ENCODE results near the gene HLA-DOB.
A peak's percentile ranks its signal among the peaks of the same experiment; 100 is the strongest.

Gene HLA-DOB

DNA sequence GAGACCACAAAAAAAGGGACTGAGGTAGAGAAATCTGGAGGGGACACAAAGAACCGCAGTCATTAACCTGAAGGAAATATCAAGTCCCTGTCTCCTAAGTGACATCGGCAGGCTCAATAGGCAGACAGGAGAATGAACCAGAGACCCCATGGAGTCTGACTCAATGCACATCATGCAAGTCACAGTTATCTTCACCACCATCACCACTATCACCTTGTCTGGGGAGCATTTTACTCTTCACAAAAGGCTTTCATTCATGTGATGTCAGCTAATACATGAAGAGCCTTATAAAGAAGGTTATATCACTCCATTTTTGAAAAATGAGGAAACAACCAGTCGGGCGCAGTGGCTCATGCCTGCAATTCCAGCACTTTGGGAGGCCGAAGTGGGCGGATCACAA lies 32.3 kb upstream of the HLA-DOB start:
- DNase-seq = no peak
- Histone ChIP-seq H3K4ac (ENCODE audit: low read depth, low read length) (no peak overlapping the region), H2BK12ac (ENCODE audit: low read length) (no peak overlapping the region), H3K14ac (ENCODE audit: low read length) (no peak overlapping the region), H3K9me3 (ENCODE audit: insufficient read depth, low read depth, low read length) (peaks cover 3% of the 10 kb centered on the region), H2AK5ac (ENCODE audit: low read length) (no peak overlapping the region), H3K4me2 (ENCODE audit: low read length) (no peak overlapping the region), H4K8ac (ENCODE audit: low read depth, low read length) (no peak overlapping the region), H3K27ac (ENCODE audit: low read depth, low read length) (no peak overlapping the region), H3K4me1 (ENCODE audit: control insufficient read depth in 1 of 2, insufficient read depth in 2 of 2, low read length in 2 of 2) (peaks cover 17 to 22% of the 10 kb centered on the region in 2 experiments), H3K79me2 (ENCODE audit: control insufficient read depth, insufficient read depth, low read length, poor library complexity) (no peaks in the 10 kb centered on the region), H3K36me3 (ENCODE audit: control insufficient read depth in 1 of 2, insufficient read depth in 2 of 2, low read length in 2 of 2) (no peaks in the 10 kb centered on the region), H3K9ac (ENCODE audit: low read length) (no peak overlapping the region), H4K12ac (ENCODE audit: low read depth, low read length) (no peak overlapping the region), H3K23ac (ENCODE audit: low read length) (no peak overlapping the region), H2BK5ac (ENCODE audit: low read depth, low read length, poor library complexity) (no peak overlapping the region), H3K27me3 (ENCODE audit: insufficient read depth, low read length) (peaks cover 26% of the 10 kb centered on the region), H3K4me3 (ENCODE audit: low read depth, low read length) (no peak overlapping the region), H3K18ac (ENCODE audit: low read length) (no peak overlapping the region), H3K79me1 (ENCODE audit: low read length) (no peaks in the 10 kb centered on the region), H2AFZ (ENCODE audit: insufficient read depth, low read length, poor library complexity) (no peak overlapping the region), H2BK120ac (ENCODE audit: insufficient read depth, low read length, poor library complexity) (no peak overlapping the region), H4K91ac (ENCODE audit: low read depth, low read length) (no peak overlapping the region)
- no CpG with 5 or more reads among the region's 6 CpGs for WGBS (ENCODE audit: extremely low coverage, insufficient coverage, insufficient read length)

DNA sequence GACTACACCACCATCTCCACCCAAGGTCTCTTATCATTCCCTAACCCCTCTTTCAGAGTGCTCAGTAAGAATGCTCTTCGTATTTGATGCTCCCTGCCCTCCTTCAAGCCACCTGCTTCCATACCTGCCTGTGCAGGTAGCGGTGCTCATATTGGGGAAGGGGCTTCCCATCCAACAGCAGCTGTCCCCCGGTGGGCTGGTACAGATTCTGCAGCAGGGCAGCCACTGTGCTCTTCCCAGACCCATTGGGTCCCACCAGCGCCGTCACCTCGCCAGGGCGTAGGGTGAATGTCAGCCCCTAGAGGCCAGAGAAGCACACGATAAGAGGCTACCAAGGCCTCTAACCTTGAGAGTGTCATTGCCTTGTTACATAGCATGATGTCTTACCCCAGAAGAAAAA lies 31.0 kb upstream of the HLA-DOB start:
- no peak for DNase-seq
- H3K4me3 ChIP-seq (ENCODE audit: low read depth, low read length) = no peak overlapping the region
- H3K14ac ChIP-seq (ENCODE audit: low read length) = no peak overlapping the region
- H2BK12ac ChIP-seq (ENCODE audit: low read length) = no peak overlapping the region
- no peak overlapping the region for H3K4me2 ChIP-seq (ENCODE audit: low read length)
- H3K9me3 ChIP-seq (ENCODE audit: insufficient read depth, low read depth, low read length) = peaks cover 3% of the 10 kb centered on the region
- H3K27me3 ChIP-seq (ENCODE audit: insufficient read depth, low read length) = peaks cover 29% of the 10 kb centered on the region
- no peak overlapping the region for H2AK5ac ChIP-seq (ENCODE audit: low read length)
- no CpG with 5 or more reads among the region's 8 CpGs for WGBS (ENCODE audit: extremely low coverage, insufficient coverage, insufficient read length)
- H3K4me1 ChIP-seq (ENCODE audit: control insufficient read depth in 1 of 2, insufficient read depth in 2 of 2, low read length in 2 of 2) = peaks cover 9 to 16% of the 10 kb centered on the region in 2 experiments
- no peak overlapping the region for H3K4ac ChIP-seq (ENCODE audit: low read depth, low read length)
- H4K91ac ChIP-seq (ENCODE audit: low read depth, low read length) = no peak overlapping the region
- no peak overlapping the region for H2AFZ ChIP-seq (ENCODE audit: insufficient read depth, low read length, poor library complexity)
- no peak overlapping the region for H3K27ac ChIP-seq (ENCODE audit: low read depth, low read length)
- H3K23ac ChIP-seq (ENCODE audit: low read length) = no peak overlapping the region
- H3K9ac ChIP-seq (ENCODE audit: low read length) = peak overlapping the region; percentile 36
- no peak overlapping the region for H3K18ac ChIP-seq (ENCODE audit: low read length)
- no peak overlapping the region for H2BK5ac ChIP-seq (ENCODE audit: low read depth, low read length, poor library complexity)
- H4K12ac ChIP-seq (ENCODE audit: low read depth, low read length) = no peak overlapping the region
- no peaks in the 10 kb centered on the region for H3K79me2 ChIP-seq (ENCODE audit: control insufficient read depth, insufficient read depth, low read length, poor library complexity)
- H3K79me1 ChIP-seq (ENCODE audit: low read length) = no peaks in the 10 kb centered on the region
- H2BK120ac ChIP-seq (ENCODE audit: insufficient read depth, low read length, poor library complexity) = no peak overlapping the region
- H3K36me3 ChIP-seq (ENCODE audit: control insufficient read depth in 1 of 2, insufficient read depth in 2 of 2, low read length in 2 of 2) = no peaks in the 10 kb centered on the region
- H4K8ac ChIP-seq (ENCODE audit: low read depth, low read length) = no peak overlapping the region

DNA sequence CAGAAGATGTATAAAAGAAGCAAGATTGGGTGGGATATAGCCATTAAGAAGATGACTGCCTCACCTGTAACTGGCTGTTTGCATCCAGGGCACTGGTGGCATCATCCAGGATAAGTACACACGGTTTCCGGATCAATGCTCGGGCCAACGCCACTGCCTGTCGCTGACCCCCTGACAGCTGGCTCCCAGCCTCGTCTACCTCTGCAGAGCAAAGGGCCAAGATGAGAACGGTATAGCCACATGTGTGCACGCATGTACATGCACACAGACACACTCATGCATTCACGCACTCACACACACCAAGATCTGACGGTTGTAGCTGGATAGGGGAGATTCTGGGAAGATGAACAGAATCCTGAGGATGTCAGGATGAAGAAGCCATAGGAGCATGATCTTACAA lies 30.2 kb upstream of the HLA-DOB start:
- no peaks in the 10 kb centered on the region for H3K79me1 ChIP-seq (ENCODE audit: low read length)
- DNase-seq = no peak
- H3K9ac ChIP-seq (ENCODE audit: low read length) = no peak overlapping the region
- H4K8ac ChIP-seq (ENCODE audit: low read depth, low read length) = no peak overlapping the region
- no peak overlapping the region for H3K4me2 ChIP-seq (ENCODE audit: low read length)
- no peak overlapping the region for H2BK12ac ChIP-seq (ENCODE audit: low read length)
- no peak overlapping the region for H2AK5ac ChIP-seq (ENCODE audit: low read length)
- H2BK120ac ChIP-seq (ENCODE audit: insufficient read depth, low read length, poor library complexity) = no peak overlapping the region
- H3K4me1 ChIP-seq (ENCODE audit: control insufficient read depth in 1 of 2, insufficient read depth in 2 of 2, low read length in 2 of 2) = peaks cover 2 to 9% of the 10 kb centered on the region in 2 experiments
- H3K27ac ChIP-seq (ENCODE audit: low read depth, low read length) = no peak overlapping the region
- no peak overlapping the region for H4K91ac ChIP-seq (ENCODE audit: low read depth, low read length)
- H3K14ac ChIP-seq (ENCODE audit: low read length) = no peak overlapping the region
- WGBS (ENCODE audit: extremely low coverage, insufficient coverage, insufficient read length) = no CpG with 5 or more reads among the region's 10 CpGs
- no peaks in the 10 kb centered on the region for H3K79me2 ChIP-seq (ENCODE audit: control insufficient read depth, insufficient read depth, low read length, poor library complexity)
- no peak overlapping the region for H3K4me3 ChIP-seq (ENCODE audit: low read depth, low read length)
- H4K12ac ChIP-seq (ENCODE audit: low read depth, low read length) = no peak overlapping the region
- H2AFZ ChIP-seq (ENCODE audit: insufficient read depth, low read length, poor library complexity) = no peak overlapping the region
- no peaks in the 10 kb centered on the region for H3K36me3 ChIP-seq (ENCODE audit: control insufficient read depth in 1 of 2, insufficient read depth in 2 of 2, low read length in 2 of 2)
- peaks cover 27% of the 10 kb centered on the region for H3K27me3 ChIP-seq (ENCODE audit: insufficient read depth, low read length)
- peaks cover 5% of the 10 kb centered on the region for H3K9me3 ChIP-seq (ENCODE audit: insufficient read depth, low read depth, low read length)
- no peak overlapping the region for H2BK5ac ChIP-seq (ENCODE audit: low read depth, low read length, poor library complexity)
- no peak overlapping the region for H3K18ac ChIP-seq (ENCODE audit: low read length)
- no peak overlapping the region for H3K4ac ChIP-seq (ENCODE audit: low read depth, low read length)
- no peak overlapping the region for H3K23ac ChIP-seq (ENCODE audit: low read length)

DNA sequence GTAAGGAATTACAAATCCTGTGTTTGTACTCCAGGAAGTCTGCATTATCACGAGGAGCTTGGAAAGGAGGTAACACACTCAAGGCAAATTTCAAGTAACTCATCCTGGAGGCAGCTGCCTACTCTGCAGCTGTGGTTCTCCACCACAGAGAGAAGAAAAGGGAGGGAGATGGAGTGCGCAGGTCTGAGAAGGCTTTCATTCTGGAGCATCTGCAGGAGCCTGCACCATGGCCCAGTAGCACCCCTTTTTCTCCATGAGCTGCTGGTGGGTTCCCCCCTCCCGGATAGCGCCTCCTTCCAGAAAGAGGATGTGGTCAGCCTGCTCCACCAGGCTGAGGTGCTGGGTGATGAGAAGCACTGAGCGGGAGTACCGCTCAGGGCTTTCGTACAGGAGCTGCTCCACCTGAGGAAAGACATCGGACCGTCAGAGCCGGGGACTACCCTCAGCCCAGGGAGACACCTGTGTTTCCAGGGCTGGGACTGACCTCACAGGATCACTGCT lies 28.6 kb upstream of the HLA-DOB start:
- Histone ChIP-seq H2AFZ (ENCODE audit: insufficient read depth, low read length, poor library complexity) (no peak overlapping the region), H3K27me3 (ENCODE audit: insufficient read depth, low read length) (peaks cover 26% of the 10 kb centered on the region), H4K91ac (ENCODE audit: low read depth, low read length) (no peak overlapping the region), H3K36me3 (ENCODE audit: control insufficient read depth in 1 of 2, insufficient read depth in 2 of 2, low read length in 2 of 2) (no peaks in the 10 kb centered on the region), H3K23ac (ENCODE audit: low read length) (no peak overlapping the region), H3K4me3 (ENCODE audit: low read depth, low read length) (no peak overlapping the region), H2BK5ac (ENCODE audit: low read depth, low read length, poor library complexity) (no peak overlapping the region), H3K9me3 (ENCODE audit: insufficient read depth, low read depth, low read length) (peaks cover 5% of the 10 kb centered on the region), H3K4ac (ENCODE audit: low read depth, low read length) (no peak overlapping the region), H4K12ac (ENCODE audit: low read depth, low read length) (no peak overlapping the region), H3K27ac (ENCODE audit: low read depth, low read length) (no peak overlapping the region), H4K8ac (ENCODE audit: low read depth, low read length) (no peak overlapping the region), H3K18ac (ENCODE audit: low read length) (no peak overlapping the region), H2AK5ac (ENCODE audit: low read length) (no peak overlapping the region), H2BK12ac (ENCODE audit: low read length) (no peak overlapping the region), H3K79me1 (ENCODE audit: low read length) (no peaks in the 10 kb centered on the region), H3K14ac (ENCODE audit: low read length) (no peak overlapping the region), H2BK120ac (ENCODE audit: insufficient read depth, low read length, poor library complexity) (no peak overlapping the region), H3K79me2 (ENCODE audit: control insufficient read depth, insufficient read depth, low read length, poor library complexity) (no peaks in the 10 kb centered on the region), H3K9ac (ENCODE audit: low read length) (no peak overlapping the region), H3K4me1 (ENCODE audit: control insufficient read depth in 1 of 2, insufficient read depth in 2 of 2, low read length in 2 of 2) (peaks cover 2 to 8% of the 10 kb centered on the region in 2 experiments), H3K4me2 (ENCODE audit: low read length) (no peak overlapping the region)
- no CpG with 5 or more reads among the region's 10 CpGs for WGBS (ENCODE audit: extremely low coverage, insufficient coverage, insufficient read length)
- DNase-seq = peak in 1 of 2 donors; percentile 22
